Endodermal cell (in vitro differentiated cells): Measurements from ENCODE around the gene FARSA. TPM values are rescaled to one million over a fixed set of nuclear protein-coding genes. Genes with fewer than 3 reads are reported as not detected.
A peak's percentile ranks its signal among the peaks of the same experiment; 100 is the strongest.

Experiments
- DNase-seq: peaks from one replicate; pipeline ENCODE4 v3.0.0-alpha.2; 2017
- H3K27ac ChIP-seq: 2 replicates; pipeline ENCODE4 v1.5.1; 2013; ENCODE audit warnings: mild to moderate bottlenecking, low read depth, low read length, moderate library complexity
- H3K27me3 ChIP-seq: 2 replicates; pipeline ENCODE4 v1.6.1; 2013; ENCODE audit warnings: mild to moderate bottlenecking, low read length, moderate library complexity; ENCODE audit not compliant: insufficient read depth, control insufficient read depth, poor library complexity, severe bottlenecking
- H3K36me3 ChIP-seq: 2 replicates; pipeline ENCODE4 v1.7.0; 2013; ENCODE audit warnings: mild to moderate bottlenecking, low read length, moderate library complexity; ENCODE audit not compliant: control insufficient read depth, insufficient read depth
- H3K4me1 ChIP-seq: one replicate; pipeline ENCODE4 v1.7.0; 2013; ENCODE audit warnings: low read length; ENCODE audit not compliant: control insufficient read depth, insufficient read depth
- H3K4me3 ChIP-seq: 2 replicates; pipeline ENCODE4 v1.5.1; 2013; ENCODE audit warnings: mild to moderate bottlenecking, low read length, moderate library complexity
- H3K9ac ChIP-seq: 2 replicates; pipeline ENCODE4 v1.6.1; 2013; ENCODE audit warnings: mild to moderate bottlenecking, low read length, moderate library complexity; ENCODE audit not compliant: poor library complexity, severe bottlenecking; ENCODE audit errors: extremely low read depth
- H3K9me3 ChIP-seq: 2 replicates; pipeline ENCODE4 v1.6.1; 2013; ENCODE audit warnings: mild to moderate bottlenecking, low read length, moderate library complexity; ENCODE audit not compliant: control insufficient read depth
- H3K27ac Mint-ChIP-seq: 2 replicates; pipeline ENCODE4 v1.8.0; 2020; ENCODE audit warnings: mixed read lengths
- H3K27me3 Mint-ChIP-seq: 2 replicates; pipeline ENCODE4 v1.8.0; 2021; ENCODE audit warnings: mild to moderate bottlenecking, mixed read lengths; ENCODE audit not compliant: insufficient read depth
- H3K36me3 Mint-ChIP-seq: 2 replicates; pipeline ENCODE4 v1.8.0; 2020; ENCODE audit warnings: low read depth, mixed read lengths
- H3K4me1 Mint-ChIP-seq: 2 replicates; pipeline ENCODE4 v1.8.0; 2020; ENCODE audit warnings: mixed read lengths
- H3K4me3 Mint-ChIP-seq: 2 replicates; pipeline ENCODE4 v1.8.0; 2020; ENCODE audit warnings: mild to moderate bottlenecking, moderate library complexity, mixed read lengths
- H3K9me3 Mint-ChIP-seq: 2 replicates; pipeline ENCODE4 v1.8.0; 2020; ENCODE audit warnings: mild to moderate bottlenecking, mixed read lengths
- WGBS, 2 experiments: methylation state at CpG; one replicate each; pipeline versions ENCODE4 v1.1.5 to v1.1.7; 2013; ENCODE audit warnings: missing lambda C conversion rate in 2 of 2, mixed read lengths in 1 of 2; ENCODE audit not compliant: insufficient coverage in 1 of 2, insufficient read length in 1 of 2; 5-methylcytosine and 5-hydroxymethylcytosine counted together
- total RNA-seq, 2 donors: library from RNA; stranded (reverse); fragmentation: NEBNext Ultra II Directional in 1 of 2; extraction: Animal tissue kit (Norgen Biotek cat#: 25700) in 1 of 2; gene quantifications; 2 replicates in 1 of 2; 3 replicates in 1 of 2; pipeline ENCODE4 v1.2.1, GENCODE V29; 2021
- TF ChIP-seq, protein P1 (sequence below): fragments of 200-600 bp; sonication (generic); conservative IDR thresholded peaks from 2 replicates; pipeline ENCODE4 v1.5.0; 2021; ENCODE audit warnings: antibody characterized with exemption, mild to moderate bottlenecking

Gene FARSA
- total RNA-seq, 2 donors from 2014 or later = 65.1 to 70.8 TPM

DNA sequence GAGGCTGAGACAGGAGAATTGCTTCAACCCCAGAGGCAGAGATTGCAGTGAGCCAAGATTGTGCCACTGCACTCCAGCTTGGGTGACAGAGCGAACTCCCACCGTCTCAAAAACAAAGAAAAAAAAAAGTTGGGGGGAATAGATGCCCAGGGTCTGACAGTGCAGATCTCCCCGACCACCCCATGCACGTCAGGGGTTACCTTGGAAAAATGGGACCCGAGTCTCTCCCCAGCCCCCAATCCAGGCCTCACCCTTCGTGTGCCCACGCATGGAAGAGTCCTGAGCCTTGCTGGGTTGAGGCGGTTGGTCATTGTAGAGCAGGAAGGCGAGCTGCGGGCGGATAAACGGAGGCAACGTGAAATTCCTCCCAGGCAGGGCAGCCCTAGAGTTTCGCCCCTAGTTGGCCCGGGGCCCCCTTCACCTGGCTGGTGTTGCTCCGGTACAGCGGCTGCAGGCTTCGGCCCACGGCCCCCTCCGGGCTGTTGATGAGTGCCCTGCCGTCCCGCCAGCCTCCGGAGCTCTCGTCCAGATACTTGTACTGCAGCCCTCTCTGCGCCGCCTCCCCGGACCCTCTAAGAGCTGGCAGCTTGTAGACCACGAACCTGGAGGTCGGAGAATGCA is 52.9 kb downstream of the FARSA start:
- Histone ChIP-seq H3K9ac (peak overlapping the region; percentile 74), H3K36me3 (peaks cover 4% of the 10 kb centered on the region), H3K4me3 (peak overlapping the region; percentile 91), H3K4me1 (no peaks in the 10 kb centered on the region), H3K27ac (peak overlapping the region; percentile 32), H3K27me3 (peaks cover 15% of the 10 kb centered on the region), H3K9me3 (peaks cover 18% of the 10 kb centered on the region)
- 11 to 21% methylated on average over 19 to 29 of the region's 29 CpGs for WGBS, 2 experiments
- Mint-ChIP-seq H3K4me3 (peak overlapping the region; percentile 76), H3K9me3 (peaks cover 26% of the 10 kb centered on the region), H3K4me1 (peaks cover 2% of the 10 kb centered on the region), H3K36me3 (peaks cover 9% of the 10 kb centered on the region), H3K27ac (peak overlapping the region; percentile 93), H3K27me3 (peaks cover 27% of the 10 kb centered on the region)
- TF ChIP-seq, protein P1, sequence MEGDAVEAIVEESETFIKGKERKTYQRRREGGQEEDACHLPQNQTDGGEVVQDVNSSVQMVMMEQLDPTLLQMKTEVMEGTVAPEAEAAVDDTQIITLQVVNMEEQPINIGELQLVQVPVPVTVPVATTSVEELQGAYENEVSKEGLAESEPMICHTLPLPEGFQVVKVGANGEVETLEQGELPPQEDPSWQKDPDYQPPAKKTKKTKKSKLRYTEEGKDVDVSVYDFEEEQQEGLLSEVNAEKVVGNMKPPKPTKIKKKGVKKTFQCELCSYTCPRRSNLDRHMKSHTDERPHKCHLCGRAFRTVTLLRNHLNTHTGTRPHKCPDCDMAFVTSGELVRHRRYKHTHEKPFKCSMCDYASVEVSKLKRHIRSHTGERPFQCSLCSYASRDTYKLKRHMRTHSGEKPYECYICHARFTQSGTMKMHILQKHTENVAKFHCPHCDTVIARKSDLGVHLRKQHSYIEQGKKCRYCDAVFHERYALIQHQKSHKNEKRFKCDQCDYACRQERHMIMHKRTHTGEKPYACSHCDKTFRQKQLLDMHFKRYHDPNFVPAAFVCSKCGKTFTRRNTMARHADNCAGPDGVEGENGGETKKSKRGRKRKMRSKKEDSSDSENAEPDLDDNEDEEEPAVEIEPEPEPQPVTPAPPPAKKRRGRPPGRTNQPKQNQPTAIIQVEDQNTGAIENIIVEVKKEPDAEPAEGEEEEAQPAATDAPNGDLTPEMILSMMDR = no peak
- no peak for DNase-seq

DNA sequence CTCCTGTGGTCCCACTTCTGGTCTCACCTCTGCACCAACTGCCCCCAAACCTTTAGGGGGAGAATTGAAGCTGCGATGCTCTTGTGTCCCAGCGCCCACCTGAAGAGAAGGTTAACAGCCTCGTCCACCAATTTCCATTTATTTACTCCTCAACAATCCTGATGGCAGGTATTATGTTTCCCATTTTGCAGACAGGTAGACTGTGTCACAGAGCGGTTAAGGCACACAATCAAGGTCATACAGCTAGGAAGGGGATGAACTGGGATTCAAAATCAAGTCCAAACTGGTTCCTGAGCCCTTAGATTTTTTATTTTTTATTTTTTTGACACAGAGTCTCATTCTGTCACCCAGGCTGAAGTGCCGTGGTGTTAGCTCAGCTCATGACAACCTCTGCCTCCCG is 58.4 kb downstream of the FARSA start:
- Histone ChIP-seq H3K4me3 (no peak overlapping the region), H3K9ac (no peak overlapping the region), H3K27me3 (no peaks in the 10 kb centered on the region), H3K4me1 (no peaks in the 10 kb centered on the region), H3K27ac (no peak overlapping the region), H3K9me3 (no peaks in the 10 kb centered on the region), H3K36me3 (peaks cover 8% of the 10 kb centered on the region)
- no peak for DNase-seq
- Mint-ChIP-seq H3K4me3 (no peak overlapping the region), H3K27ac (no peak overlapping the region), H3K9me3 (peaks cover 17% of the 10 kb centered on the region), H3K4me1 (no peaks in the 10 kb centered on the region), H3K36me3 (peaks cover 34% of the 10 kb centered on the region), H3K27me3 (peaks cover 19% of the 10 kb centered on the region)
- TF ChIP-seq, protein P1 = no peak
- WGBS, 2 experiments = 90 to 97% methylated on average over 3 to 6 of the region's 6 CpGs

DNA sequence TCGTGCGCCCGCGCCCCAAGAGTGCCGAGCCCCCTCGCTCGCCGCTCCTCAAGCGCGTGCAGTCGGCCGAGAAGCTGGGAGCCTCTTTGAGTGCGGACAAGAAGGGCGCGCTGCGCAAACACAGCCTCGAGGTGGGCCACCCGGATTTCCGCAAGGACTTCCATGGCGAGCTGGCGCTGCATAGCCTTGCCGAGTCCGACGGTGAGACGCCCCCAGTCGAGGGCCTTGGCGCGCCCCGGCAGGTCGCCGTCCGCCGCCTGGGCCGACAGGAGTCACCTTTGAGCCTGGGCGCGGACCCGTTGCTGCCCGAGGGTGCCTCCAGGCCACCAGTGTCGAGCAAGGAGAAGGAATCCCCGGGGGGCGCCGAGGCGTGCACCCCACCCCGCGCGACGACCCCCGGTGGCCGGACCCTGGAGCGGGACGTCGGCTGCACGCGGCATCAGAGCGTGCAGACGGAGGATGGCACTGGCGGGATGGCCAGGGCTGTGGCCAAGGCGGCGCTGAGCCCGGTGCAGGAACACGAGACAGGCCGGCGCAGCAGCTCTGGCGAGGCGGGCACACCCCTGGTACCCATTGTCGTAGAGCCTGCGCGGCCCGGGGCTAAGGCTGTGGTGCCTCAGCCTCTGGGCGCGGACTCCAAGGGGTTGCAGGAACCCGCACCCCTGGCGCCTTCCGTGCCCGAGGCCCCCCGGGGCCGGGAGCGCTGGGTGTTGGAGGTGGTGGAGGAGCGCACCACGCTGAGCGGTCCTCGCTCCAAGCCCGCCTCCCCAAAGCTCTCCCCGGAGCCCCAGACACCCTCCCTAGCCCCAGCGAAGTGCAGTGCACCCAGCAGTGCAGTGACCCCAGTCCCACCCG is 59.4 kb downstream of the FARSA start:
- no peak for DNase-seq

More for the DNA sequence above, 59.4 kb downstream of the FARSA start:
- peaks cover 17% of the 10 kb centered on the region for H3K9me3 Mint-ChIP-seq
- H3K27ac Mint-ChIP-seq = no peak overlapping the region
- no peak overlapping the region for H3K4me3 ChIP-seq
- no peak overlapping the region for H3K9ac ChIP-seq
- peak overlapping the region; percentile 28 for H3K4me3 Mint-ChIP-seq
- no peaks in the 10 kb centered on the region for H3K9me3 ChIP-seq
- no peaks in the 10 kb centered on the region for H3K4me1 ChIP-seq
- H3K27me3 ChIP-seq = no peaks in the 10 kb centered on the region
- peaks cover 8% of the 10 kb centered on the region for H3K36me3 ChIP-seq
- TF ChIP-seq, protein P1 = no peak
- no peak overlapping the region for H3K27ac ChIP-seq
- no peaks in the 10 kb centered on the region for H3K4me1 Mint-ChIP-seq
- peaks cover 19% of the 10 kb centered on the region for H3K27me3 Mint-ChIP-seq
- H3K36me3 Mint-ChIP-seq = peaks cover 36% of the 10 kb centered on the region
- WGBS, 2 experiments = 94 to 95% methylated on average over 53 to 81 of the region's 86 CpGs
